A549 (cell line): Measurements from ENCODE around the gene PDE7B. TPM values are rescaled to one million over a fixed set of nuclear protein-coding genes. Genes with fewer than 3 reads are reported as not detected.

Experiments
- ATAC-seq, 2 experiments: fragments of 200-7000 bp in 1 of 2; fragments of >200 bp in 1 of 2; cut with Nextera tagmentation in 1 of 2; cut with Tn5 transposase in 1 of 2; 3 replicates each; pipeline versions ENCODE4 v1.8.0 to v1.9.1; 2018 to 2020; ENCODE audit warnings: mild to moderate bottlenecking in 1 of 2, moderate library complexity in 1 of 2
- CTCF ChIA-PET: fragments of 300-600 bp; sonication (Branson Sonifier 250); formaldehyde crosslinking; extraction: SDS; loops from one replicate; lab custom pipeline; 2021; ENCODE audit warnings: antibody characterized with exemption, inconsistent platforms; lab: Yijun Ruan, JAX
- POLR2A ChIA-PET: fragments of 350-600 bp; formaldehyde crosslinking; extraction: SDS; loops from one replicate; lab custom pipeline; 2021; ENCODE audit warnings: antibody characterized with exemption, inconsistent platforms; lab: Yijun Ruan, JAX
- DNase-seq, 2 experiments: peaks; one replicate each; pipeline versions ENCODE4 v3.0.0 to v3.0.0-alpha.2; 2011 to 2016; ENCODE audit warnings: low read depth in 1 of 2, low spot score in 1 of 2
- FAIRE-seq: peaks from 2 replicates; lab custom pipeline; 2011; peaks lifted over from hg19 to GRCh38; lab: Jason Lieb, UNC
- H3K27ac ChIP-seq, 2 experiments: fragments of >200 bp; sonication (Bioruptor Twin); formaldehyde crosslinking; 3 replicates each; pipeline ENCODE4 v1.5.1; 2016 to 2017
- H3K4me1 ChIP-seq: fragments of >200 bp; sonication (Bioruptor Twin); formaldehyde crosslinking; 3 replicates; pipeline ENCODE4 v1.6.1; 2016
- H3K4me2 ChIP-seq: fragments of >200 bp; sonication (Bioruptor Twin); formaldehyde crosslinking; 3 replicates; pipeline ENCODE4 v1.6.1; 2016
- H3K4me3 ChIP-seq: fragments of >200 bp; sonication (Bioruptor Twin); formaldehyde crosslinking; 3 replicates; pipeline ENCODE4 v1.5.1; 2016
- H3K9me3 ChIP-seq: fragments of >200 bp; sonication (Bioruptor Twin); formaldehyde crosslinking; 3 replicates; pipeline ENCODE4 v1.6.1; 2016
- BHLHE40 ChIP-seq: IDR thresholded peaks from 2 replicates; pipeline ENCODE4 v1.6.1; 2012; ENCODE audit warnings: low read depth, low read length, inconsistent platforms
- CEBPB ChIP-seq, 2 experiments: fragments of >200 bp in 1 of 2; sonication (Bioruptor Twin) in 1 of 2; formaldehyde crosslinking in 1 of 2; IDR thresholded peaks; 2 replicates each; pipeline ENCODE4 v1.6.1; 2012 to 2016
- CHD2 ChIP-seq: fragments of 150-350 bp; IDR thresholded peaks from 2 replicates; pipeline ENCODE4 v1.6.1; 2014; ENCODE audit warnings: low read length; ENCODE audit not compliant: partially characterized antibody
- EHMT2 ChIP-seq: fragments of 200-600 bp; sonication (generic); IDR thresholded peaks from 2 replicates; pipeline ENCODE4 v1.6.1; 2016; ENCODE audit warnings: antibody characterized with exemption, low read depth, mild to moderate bottlenecking, moderate library complexity
- EP300 ChIP-seq, 2 experiments: fragments of >200 bp; sonication (Bioruptor Twin); formaldehyde crosslinking; IDR thresholded peaks; 2 replicates in 1 of 2; 3 replicates in 1 of 2; pipeline ENCODE4 v1.6.1; 2016 to 2017
- ESRRA ChIP-seq: fragments of 150-350 bp; IDR thresholded peaks from 2 replicates; pipeline ENCODE4 v1.6.1; 2014; ENCODE audit warnings: mild to moderate bottlenecking, low read length, borderline replicate concordance
- FOSL2 ChIP-seq, 2 experiments: fragments of 450-650 bp in 1 of 2; fragments of >200 bp in 1 of 2; sonication (Bioruptor Twin) in 1 of 2; formaldehyde crosslinking; IDR thresholded peaks; 2 replicates each; pipeline versions ENCODE4 v1.5.0 to v1.6.1; 2016 to 2020; ENCODE audit warnings: mild to moderate bottlenecking in 1 of 2, moderate library complexity in 1 of 2
- FOXS1 ChIP-seq: fragments of 250-450 bp; sonication (Bioruptor Pico); IDR thresholded peaks from 2 replicates; pipeline ENCODE4 v1.5.0; 2020; ENCODE audit warnings: mild to moderate bottlenecking, moderate library complexity
- GATA3 ChIP-seq: IDR thresholded peaks from 2 replicates; pipeline ENCODE4 v1.6.1; 2012; ENCODE audit warnings: borderline replicate concordance
- HOXA7 ChIP-seq: fragments of 250-450 bp; sonication (Bioruptor Pico); IDR thresholded peaks from 2 replicates; pipeline ENCODE4 v1.5.0; 2020; ENCODE audit warnings: mild to moderate bottlenecking, moderate library complexity
- HOXB13 ChIP-seq: fragments of 250-450 bp; sonication (Bioruptor Pico); IDR thresholded peaks from 2 replicates; pipeline ENCODE4 v1.5.0; 2020; ENCODE audit warnings: low read depth, mild to moderate bottlenecking, moderate library complexity
- JUN ChIP-seq, 2 experiments: fragments of >200 bp; sonication (Bioruptor Twin); formaldehyde crosslinking; IDR thresholded peaks; 2 replicates in 1 of 2; 3 replicates in 1 of 2; pipeline ENCODE4 v1.6.1; 2016 to 2017
- JUNB ChIP-seq: fragments of >200 bp; sonication (Bioruptor Twin); formaldehyde crosslinking; IDR thresholded peaks from 2 replicates; pipeline ENCODE4 v1.6.1; 2016
- MAZ ChIP-seq: fragments of 150-350 bp; IDR thresholded peaks from 2 replicates; pipeline ENCODE4 v1.6.1; 2014; ENCODE audit warnings: antibody characterized with exemption, low read depth, low read length, borderline replicate concordance
- MYC ChIP-seq: IDR thresholded peaks from 2 replicates; pipeline ENCODE4 v1.6.1; 2012; ENCODE audit warnings: mild to moderate bottlenecking, inconsistent platforms, low read length, improper control_type of control experiment, borderline replicate concordance
- NPAS2 ChIP-seq: fragments of 250-450 bp; sonication (Bioruptor Pico); IDR thresholded peaks from 2 replicates; pipeline ENCODE4 v1.8.0; 2022; ENCODE audit warnings: mild to moderate bottlenecking, moderate library complexity, borderline replicate concordance
- NR3C1 ChIP-seq: fragments of >200 bp; sonication (Bioruptor Twin); formaldehyde crosslinking; IDR thresholded peaks from 3 replicates; pipeline ENCODE4 v1.6.1; 2017
- POLR2AphosphoS2 ChIP-seq: conservative IDR thresholded peaks from 2 replicates; pipeline ENCODE4 v1.6.1; 2012; ENCODE audit warnings: low read length, improper control_type of control experiment, inconsistent platforms
- RFX5 ChIP-seq: fragments of 450-650 bp; IDR thresholded peaks from 2 replicates; pipeline ENCODE4 v1.7.1; 2014; ENCODE audit warnings: antibody characterized with exemption, mild to moderate bottlenecking, moderate library complexity
- TFCP2L1 ChIP-seq: fragments of 250-450 bp; sonication (Bioruptor Pico); IDR thresholded peaks from 2 replicates; pipeline ENCODE4 v1.5.0; 2021; ENCODE audit warnings: mild to moderate bottlenecking
- TP53 ChIP-seq: fragments of 250-450 bp; sonication (Bioruptor Pico); IDR thresholded peaks from 2 replicates; pipeline ENCODE4 v1.5.0; 2021; ENCODE audit warnings: mild to moderate bottlenecking, moderate library complexity
- WGBS: methylation state at CpG from one replicate; pipeline ENCODE4 v1.1.6; 2017; ENCODE audit errors: missing lambda C conversion rate; 5-methylcytosine and 5-hydroxymethylcytosine counted together
- polyA plus RNA-seq, 4 experiments: library from polyadenylated mRNA; depleted of rRNA in 3 of 4; stranded (reverse); fragments of >200 nt; fragmentation: RNase III in 1 of 4; extraction: RNeasy Plus Mini Kit Qiagen cat#74134 plus additional on column Dnase treatment in 1 of 4; gene quantifications; 2 replicates in 3 of 4; 3 replicates in 1 of 4; pipeline ENCODE4 v1.2.3, GENCODE V29; 2011 to 2017
- TF ChIP-seq, protein P1 (sequence below): fragments of >200 bp; sonication (Bioruptor Twin); formaldehyde crosslinking; IDR thresholded peaks from 3 replicates; pipeline ENCODE4 v1.5.1; 2016
- TF ChIP-seq, protein P2 (sequence below): fragments of 250-450 bp; sonication (Bioruptor Pico); IDR thresholded peaks from 2 replicates; pipeline ENCODE4 v1.5.0; 2020; ENCODE audit warnings: low read depth, mild to moderate bottlenecking, moderate library complexity
- TF ChIP-seq, protein P3 (sequence below): fragments of 250-450 bp; sonication (Bioruptor Pico); IDR thresholded peaks from 2 replicates; pipeline ENCODE4 v1.5.0; 2021; ENCODE audit warnings: mild to moderate bottlenecking, moderate library complexity, borderline replicate concordance

Gene PDE7B
- polyA plus RNA-seq, 2 of the 4 experiments (the other 2 are of a cell fraction), result 6.6 to 13.8 TPM

DNA sequence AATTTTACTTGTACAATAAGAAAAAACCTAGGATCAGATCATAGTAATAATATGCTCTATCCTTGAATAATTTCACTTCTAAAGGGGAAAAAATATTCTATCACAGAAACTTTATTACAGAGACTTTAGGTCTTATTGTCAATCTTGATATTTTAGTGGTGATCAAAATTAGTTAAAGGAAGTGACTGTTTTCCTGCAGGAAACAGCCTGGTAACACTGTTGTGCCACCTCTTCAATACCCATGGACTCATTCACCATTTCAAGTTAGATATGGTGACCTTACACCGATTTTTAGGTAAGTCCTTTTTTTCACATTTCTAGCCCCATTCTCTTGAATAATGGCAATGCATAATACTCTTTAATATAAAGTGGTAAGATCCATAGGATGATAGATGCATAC is 299.5 kb downstream of the PDE7B start:
- ATAC-seq (no peak), DNase-seq (no peak), FAIRE-seq (no peak)
- Histone ChIP-seq H3K9me3 (no peaks in the 10 kb centered on the region), H3K27ac (no peak overlapping the region), H3K4me3 (no peak overlapping the region), H3K4me1 (0 out of 3 replicates have a peak, but pooled peaks cover 7% of the 10 kb centered on the region), H3K4me2 (no peak overlapping the region)
- 44% methylated on average over 1 of the region's 1 CpG for WGBS
- ChIA-PET CTCF (no interaction called here), POLR2A (no interaction called here)
- TF ChIP-seq BHLHE40 (no peak), GATA3 (no peak), FOXS1 (no peak), RFX5 (no peak), ESRRA (no peak), TFCP2L1 (CRISPR knock-in tag) (no peak), POLR2AphosphoS2 (no peak), HOXB13 (CRISPR knock-in tag) (no peak), JUNB (no peak), HOXA7 (CRISPR knock-in tag) (no peak), CEBPB (IDR thresholded peaks at IDR 0.05) (no peak)
- TF ChIP-seq, protein P1, sequence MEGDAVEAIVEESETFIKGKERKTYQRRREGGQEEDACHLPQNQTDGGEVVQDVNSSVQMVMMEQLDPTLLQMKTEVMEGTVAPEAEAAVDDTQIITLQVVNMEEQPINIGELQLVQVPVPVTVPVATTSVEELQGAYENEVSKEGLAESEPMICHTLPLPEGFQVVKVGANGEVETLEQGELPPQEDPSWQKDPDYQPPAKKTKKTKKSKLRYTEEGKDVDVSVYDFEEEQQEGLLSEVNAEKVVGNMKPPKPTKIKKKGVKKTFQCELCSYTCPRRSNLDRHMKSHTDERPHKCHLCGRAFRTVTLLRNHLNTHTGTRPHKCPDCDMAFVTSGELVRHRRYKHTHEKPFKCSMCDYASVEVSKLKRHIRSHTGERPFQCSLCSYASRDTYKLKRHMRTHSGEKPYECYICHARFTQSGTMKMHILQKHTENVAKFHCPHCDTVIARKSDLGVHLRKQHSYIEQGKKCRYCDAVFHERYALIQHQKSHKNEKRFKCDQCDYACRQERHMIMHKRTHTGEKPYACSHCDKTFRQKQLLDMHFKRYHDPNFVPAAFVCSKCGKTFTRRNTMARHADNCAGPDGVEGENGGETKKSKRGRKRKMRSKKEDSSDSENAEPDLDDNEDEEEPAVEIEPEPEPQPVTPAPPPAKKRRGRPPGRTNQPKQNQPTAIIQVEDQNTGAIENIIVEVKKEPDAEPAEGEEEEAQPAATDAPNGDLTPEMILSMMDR, result no peak
- TF ChIP-seq, protein P2, sequence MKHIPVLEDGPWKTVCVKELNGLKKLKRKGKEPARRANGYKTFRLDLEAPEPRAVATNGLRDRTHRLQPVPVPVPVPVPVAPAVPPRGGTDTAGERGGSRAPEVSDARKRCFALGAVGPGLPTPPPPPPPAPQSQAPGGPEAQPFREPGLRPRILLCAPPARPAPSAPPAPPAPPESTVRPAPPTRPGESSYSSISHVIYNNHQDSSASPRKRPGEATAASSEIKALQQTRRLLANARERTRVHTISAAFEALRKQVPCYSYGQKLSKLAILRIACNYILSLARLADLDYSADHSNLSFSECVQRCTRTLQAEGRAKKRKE (CRISPR knock-in tag), result no peak

DNA sequence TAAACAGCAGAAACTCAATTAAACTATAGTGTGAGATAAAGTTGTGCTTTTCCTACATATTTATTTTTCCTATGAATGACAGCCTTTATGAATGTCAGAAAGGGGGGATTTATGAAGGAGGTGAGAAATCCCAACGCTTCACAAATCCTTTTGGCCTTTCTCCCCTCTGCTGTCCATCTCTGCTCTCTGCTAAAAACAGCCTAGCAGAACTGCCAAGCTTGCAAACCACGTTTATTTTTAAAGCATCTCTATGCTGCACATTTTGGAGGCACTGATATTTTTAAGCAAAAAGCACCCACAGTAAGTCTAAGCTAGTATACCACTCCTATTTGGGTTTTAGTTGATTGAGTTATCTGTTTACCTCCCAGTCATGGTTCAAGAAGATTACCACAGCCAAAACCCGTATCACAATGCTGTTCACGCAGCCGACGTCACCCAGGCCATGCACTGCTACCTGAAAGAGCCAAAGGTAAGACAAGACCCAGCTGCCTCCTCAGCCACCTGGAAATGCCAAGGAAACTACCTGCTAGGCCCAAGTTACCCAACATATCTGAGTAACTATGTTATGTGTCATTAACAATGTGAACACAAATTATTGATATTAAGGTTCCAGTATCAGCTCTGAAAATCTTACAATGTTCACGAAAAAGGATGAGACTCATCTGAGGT is 302.3 kb downstream of the PDE7B start:
- Histone ChIP-seq H3K4me1 (0 out of 3 replicates have a peak, but pooled peaks cover 1% of the 10 kb centered on the region), H3K9me3 (no peaks in the 10 kb centered on the region), H3K4me2 (no peak overlapping the region), H3K4me3 (no peak overlapping the region), H3K27ac (no peak overlapping the region)
- CTCF ChIA-PET, result interaction anchor here (0.7 kb wide), 1 partner anchor 578 kb away, joined by 3 read pairs; no protein-coding TSS in a partner anchor
- POLR2A ChIA-PET, result no interaction called here
- FAIRE-seq (no peak), ATAC-seq (no peak), DNase-seq (no peak)
- TF ChIP-seq CHD2, result no peak
- no peak for TF ChIP-seq JUN (IDR thresholded peaks at IDR 0.05)
- TF ChIP-seq, protein P1, result no peak
- TF ChIP-seq MAZ, result no peak
- no peak for TF ChIP-seq EHMT2
- TF ChIP-seq JUNB, result no peak
- TF ChIP-seq HOXA7 (CRISPR knock-in tag), result no peak
- 85% methylated on average over 7 of the region's 7 CpGs for WGBS

DNA sequence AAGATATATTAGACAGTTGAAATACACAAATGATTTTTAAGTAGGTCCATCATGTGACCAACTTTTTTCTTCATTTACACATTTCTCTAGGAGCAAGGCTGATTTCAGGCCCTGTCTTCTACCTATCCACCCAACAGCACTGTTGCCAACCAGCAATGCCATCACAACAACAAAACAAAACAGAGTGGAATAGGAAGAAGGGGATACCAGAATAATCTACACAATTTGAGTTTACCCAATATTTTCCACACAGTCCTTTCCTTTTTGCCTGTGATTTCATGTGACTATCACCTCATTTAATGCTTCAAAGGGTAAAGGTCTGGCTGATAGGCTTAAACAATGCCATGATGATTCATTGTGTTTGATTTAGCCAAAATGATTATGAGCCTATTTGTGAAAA is 303.7 kb downstream of the PDE7B start:
- no peak for DNase-seq
- Histone ChIP-seq H3K4me2 (no peak overlapping the region), H3K9me3 (no peaks in the 10 kb centered on the region), H3K4me1 (no peaks in the 10 kb centered on the region), H3K27ac (no peak overlapping the region), H3K4me3 (no peak overlapping the region)
- ChIA-PET CTCF (no interaction called here), POLR2A (no interaction called here)
- no peak for ATAC-seq
- FAIRE-seq, result no peak
- TF ChIP-seq POLR2AphosphoS2 (no peak), TP53 (CRISPR knock-in tag) (no peak), EP300 (IDR thresholded peaks at IDR 0.05) (no peak), HOXA7 (CRISPR knock-in tag) (no peak), FOSL2 (IDR thresholded peaks at IDR 0.05) (no peak), FOSL2 (CRISPR knock-in tag; IDR thresholded peaks at IDR 0.05) (no peak), CHD2 (no peak), NR3C1 (no peak), MYC (no peak), NPAS2 (CRISPR knock-in tag) (no peak)
- TF ChIP-seq, protein P3, sequence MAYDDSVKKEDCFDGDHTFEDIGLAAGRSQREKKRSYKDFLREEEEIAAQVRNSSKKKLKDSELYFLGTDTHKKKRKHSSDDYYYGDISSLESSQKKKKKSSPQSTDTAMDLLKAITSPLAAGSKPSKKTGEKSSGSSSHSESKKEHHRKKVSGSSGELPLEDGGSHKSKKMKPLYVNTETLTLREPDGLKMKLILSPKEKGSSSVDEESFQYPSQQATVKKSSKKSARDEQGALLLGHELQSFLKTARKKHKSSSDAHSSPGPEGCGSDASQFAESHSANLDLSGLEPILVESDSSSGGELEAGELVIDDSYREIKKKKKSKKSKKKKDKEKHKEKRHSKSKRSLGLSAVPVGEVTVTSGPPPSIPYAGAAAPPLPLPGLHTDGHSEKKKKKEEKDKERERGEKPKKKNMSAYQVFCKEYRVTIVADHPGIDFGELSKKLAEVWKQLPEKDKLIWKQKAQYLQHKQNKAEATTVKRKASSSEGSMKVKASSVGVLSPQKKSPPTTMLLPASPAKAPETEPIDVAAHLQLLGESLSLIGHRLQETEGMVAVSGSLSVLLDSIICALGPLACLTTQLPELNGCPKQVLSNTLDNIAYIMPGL (CRISPR knock-in tag), result no peak
